Common myeloid progenitor, CD34-positive (primary cell): Measurements from ENCODE around the gene FNBP1.
A peak's percentile ranks its signal among the peaks of the same experiment; 100 is the strongest.

ENCODE experiments used
- CTCF ChIA-PET: fragments of 350-600 bp; sonication (Branson Sonifier 250); formaldehyde crosslinking; loops from one replicate; lab custom pipeline; 2021; ENCODE audit warnings: antibody characterized with exemption; lab: Charles Lee
- POLR2A ChIA-PET: fragments of 350-600 bp; sonication (Branson Sonifier 250); formaldehyde crosslinking; loops from one replicate; lab custom pipeline; 2021; ENCODE audit warnings: antibody characterized with exemption; lab: Charles Lee
- DNase-seq, 3 donors: peaks; one replicate each; pipeline versions ENCODE4 v3.0.0 to v3.0.0-alpha.2; 2013
- H3K27ac ChIP-seq, 2 experiments: 1 replicate in 1 of 2; 2 replicates in 1 of 2; pipeline ENCODE4 v1.7.0; 2013; ENCODE audit warnings: inconsistent platforms in 2 of 2, low read length in 2 of 2, mild to moderate bottlenecking in 2 of 2, low read depth in 1 of 2, moderate library complexity in 1 of 2; ENCODE audit not compliant: severe bottlenecking in 2 of 2, insufficient read depth in 1 of 2, poor library complexity in 1 of 2
- H3K27me3 ChIP-seq, 5 experiments: replicated peaks in 2 of 5; 1 replicate in 3 of 5; 2 replicates in 2 of 5; pipeline versions ENCODE4 v1.6.1 to v1.7.0; 2013; ENCODE audit warnings: low read length in 4 of 5, mild to moderate bottlenecking in 2 of 5, moderate library complexity in 2 of 5, inconsistent platforms in 1 of 5; ENCODE audit not compliant: insufficient read depth in 5 of 5, control insufficient read depth in 4 of 5
- H3K36me3 ChIP-seq, 4 experiments: 1 replicate in 2 of 4; 2 replicates in 2 of 4; pipeline versions ENCODE4 v1.6.1 to v1.7.0; 2013; ENCODE audit warnings: low read length in 3 of 4, control low read depth in 1 of 4, mild to moderate bottlenecking in 1 of 4; ENCODE audit not compliant: control insufficient read depth in 4 of 4, insufficient read depth in 4 of 4
- H3K4me1 ChIP-seq, 4 experiments: 1 replicate in 3 of 4; 2 replicates in 1 of 4; pipeline versions ENCODE4 v1.6.1 to v1.7.1; 2013; ENCODE audit warnings: low read length in 3 of 4, mild to moderate bottlenecking in 3 of 4, control low read depth in 1 of 4, inconsistent platforms in 1 of 4, moderate library complexity in 1 of 4; ENCODE audit not compliant: control insufficient read depth in 4 of 4, insufficient read depth in 4 of 4; ENCODE audit errors: control extremely low read depth in 1 of 4
- H3K4me3 ChIP-seq, 7 experiments: 1 replicate in 4 of 7; 2 replicates in 3 of 7; pipeline versions ENCODE4 v1.5.1 to v1.7.0; 2013; ENCODE audit warnings: mild to moderate bottlenecking in 7 of 7, low read length in 6 of 7, moderate library complexity in 6 of 7, inconsistent platforms in 2 of 7, low read depth in 2 of 7, control low read depth in 1 of 7; ENCODE audit not compliant: insufficient read depth in 4 of 7, control insufficient read depth in 1 of 7; ENCODE audit errors: extremely low read depth in 1 of 7
- H3K9me3 ChIP-seq, 5 experiments: 1 replicate in 4 of 5; 2 replicates in 1 of 5; pipeline versions ENCODE4 v1.6.1 to v1.7.1; 2013; ENCODE audit warnings: low read length in 4 of 5, mild to moderate bottlenecking in 2 of 5, inconsistent platforms in 1 of 5, low read depth in 1 of 5, moderate library complexity in 1 of 5; ENCODE audit not compliant: control insufficient read depth in 4 of 5, insufficient read depth in 2 of 5; ENCODE audit errors: control extremely low read depth in 1 of 5
- WGBS: methylation state at CpG from one replicate; pipeline ENCODE4 v1.1.5; 2013; ENCODE audit not compliant: insufficient coverage; 5-methylcytosine and 5-hydroxymethylcytosine counted together

FNBP1 gene

DNA sequence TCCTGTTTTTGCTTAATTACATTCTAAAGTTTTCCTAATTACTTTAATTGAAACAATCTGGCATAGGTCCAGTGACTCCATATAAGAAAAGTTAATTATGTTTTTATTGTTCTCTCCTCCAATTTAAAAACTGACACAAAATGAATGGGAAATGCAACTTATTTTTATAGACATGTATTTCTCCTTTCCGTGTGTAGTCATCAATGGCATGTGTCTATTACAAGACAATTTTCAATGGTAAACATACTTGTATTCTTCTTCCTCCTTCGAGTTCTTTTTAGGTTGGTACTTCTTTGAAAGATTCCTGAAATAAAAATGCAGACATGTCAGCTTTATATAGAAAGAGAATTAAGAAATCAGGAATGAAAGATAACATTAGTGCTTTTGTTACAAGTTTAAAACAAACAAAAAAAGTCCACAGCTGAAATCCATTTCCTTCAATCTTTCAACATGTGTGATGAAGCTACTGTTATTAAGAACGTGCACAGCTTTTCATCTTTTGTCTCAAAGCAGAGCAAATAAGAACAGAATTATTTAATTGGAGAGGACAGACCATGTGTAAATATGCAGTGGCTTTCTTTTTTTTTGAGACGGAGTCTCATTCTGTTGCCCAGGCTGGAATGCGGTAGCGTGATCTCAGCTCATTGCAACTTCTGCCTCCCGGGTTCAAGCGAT, 63.8 kb downstream of the FNBP1 start:
- POLR2A ChIA-PET, result no interaction called here
- no peak overlapping the region for H3K4me3 ChIP-seq
- H3K9me3 ChIP-seq, result no peaks in the 10 kb centered on the region
- no peaks in the 10 kb centered on the region for H3K27me3 ChIP-seq
- no peaks in the 10 kb centered on the region for H3K4me1 ChIP-seq
- DNase-seq, result no peak
- 100% methylated on average over 5 of the region's 8 CpGs for WGBS
- CTCF ChIA-PET, result interaction anchor here (0.5 to 1.7 kb wide), 2 partner anchors 10 to 25 kb away, joined by 3 read pairs; no protein-coding TSS in a partner anchor
- H3K27ac ChIP-seq, result no peak overlapping the region
- peaks cover 17 to 55% (median 44%) of the 10 kb centered on the region in 4 experiments for H3K36me3 ChIP-seq

GRCh38 chr9:129972816-129973215, 70.2 kb downstream of the FNBP1 start:
- DNase-seq, result no peak
- Histone ChIP-seq H3K27me3 (no peaks in the 10 kb centered on the region), H3K36me3 (peaks cover 7 to 60% (median 41%) of the 10 kb centered on the region in 4 experiments), H3K27ac (no peak overlapping the region), H3K4me1 (peaks cover 0 to 13% (median 8%) of the 10 kb centered on the region in 4 experiments), H3K9me3 (no peaks in the 10 kb centered on the region), H3K4me3 (no peak overlapping the region)
- ChIA-PET CTCF (interaction anchor here (0.7 to 2.5 kb wide), 4 partner anchors 10 to 34 kb away, joined by 3 to 12 read pairs (median 4); no protein-coding TSS in a partner anchor), POLR2A (interaction anchor here (0.6 to 0.7 kb wide), 2 partner anchors 85 to 1280 kb away, joined by 3 read pairs; no protein-coding TSS in a partner anchor)
- WGBS, result 93% methylated on average over 3 of the region's 4 CpGs

- POLR2A ChIA-PET, result interaction anchor here (0.5 to 1.5 kb wide), 2 partner anchors 12 to 14 kb away, joined by 3 to 5 read pairs; no protein-coding TSS in a partner anchor
- DNase-seq, result peak in 2 of 3 donors; percentile 34 to 42
- WGBS, result 79% methylated on average over 2 of the region's 4 CpGs
These were observed 74.1 kb downstream of the FNBP1 start for GRCh38 chr9:129968690-129969485.

GRCh38 chr9:129964901-129965734, 77.9 kb downstream of the FNBP1 start:
- H3K27me3 ChIP-seq, result no peaks in the 10 kb centered on the region
- ChIA-PET CTCF (interaction anchor here (1.3 kb wide), 1 partner anchor 9 kb away, joined by 4 read pairs; no protein-coding TSS in a partner anchor), POLR2A (no interaction called here)
- peaks cover 7 to 58% (median 33%) of the 10 kb centered on the region in 4 experiments for H3K4me1 ChIP-seq
- 96% methylated on average over 8 of the region's 21 CpGs for WGBS
- no peaks in the 10 kb centered on the region for H3K9me3 ChIP-seq
- no peak overlapping the region for H3K4me3 ChIP-seq
- no peak for DNase-seq
- peak overlapping the region in 1 of 2 experiments; percentile 30 for H3K27ac ChIP-seq
- peaks cover 5 to 38% (median 22%) of the 10 kb centered on the region in 4 experiments for H3K36me3 ChIP-seq

More at GRCh38 chr9:129968690-129969485, 74.1 kb downstream of the FNBP1 start:
- Histone ChIP-seq H3K4me3 (no peak overlapping the region), H3K9me3 (no peaks in the 10 kb centered on the region), H3K27ac (peak overlapping the region in 1 of 2 experiments; percentile 38), H3K4me1 (peaks cover 0 to 34% (median 10%) of the 10 kb centered on the region in 4 experiments), H3K27me3 (no peaks in the 10 kb centered on the region), H3K36me3 (peaks cover 6 to 52% (median 24%) of the 10 kb centered on the region in 4 experiments)
- CTCF ChIA-PET, result interaction anchor here (1.1 to 3.4 kb wide), 4 partner anchors 11 to 43 kb away, joined by 3 to 18 read pairs (median 4); no protein-coding TSS in a partner anchor

DNA sequence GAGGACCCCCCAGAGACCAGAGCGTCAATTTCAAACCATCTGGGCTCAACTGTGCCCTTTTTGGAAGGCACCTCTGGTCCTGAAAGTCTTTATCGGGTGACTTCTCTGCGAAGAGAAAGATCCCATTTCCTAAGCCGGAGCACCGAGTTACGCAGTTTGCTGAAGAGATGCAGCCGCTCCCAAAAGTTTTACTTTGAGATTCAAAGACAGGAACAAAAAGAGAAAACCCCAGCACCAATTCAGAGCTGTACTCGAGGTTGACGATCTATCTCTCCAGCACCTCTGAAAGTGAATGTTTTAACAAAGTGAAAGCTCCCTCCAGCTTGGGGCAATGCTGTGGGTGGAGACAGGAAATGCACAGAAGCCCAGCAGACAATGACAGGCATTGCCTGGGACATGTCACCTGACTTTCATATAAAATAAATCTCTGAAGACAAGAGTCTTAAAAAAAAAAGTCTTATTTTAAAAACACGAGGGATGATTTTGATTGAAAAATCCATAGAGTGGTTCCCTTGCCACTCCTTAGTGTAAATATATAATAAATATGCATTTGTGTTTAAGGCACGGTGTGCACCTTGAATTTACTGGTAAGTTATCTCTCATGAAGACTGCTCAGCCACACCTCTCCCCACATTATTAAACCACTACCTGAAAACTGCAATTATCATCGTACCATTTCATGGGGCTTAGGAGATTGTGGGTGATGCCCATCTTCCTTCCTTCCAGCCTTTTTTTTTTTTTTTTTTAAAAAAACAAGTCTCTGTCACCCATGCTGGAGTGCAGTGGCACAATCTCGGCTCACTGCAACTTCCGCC, 79.9 kb downstream of the FNBP1 start:
- ChIA-PET POLR2A (interaction anchor here (0.6 to 0.9 kb wide), 2 partner anchors 72 to 1765 kb away, joined by 3 to 4 read pairs; no protein-coding TSS in a partner anchor), CTCF (interaction anchor here (0.7 to 1.7 kb wide), 3 partner anchors 10 to 144 kb away, joined by 3 to 4 read pairs (median 3); no protein-coding TSS in a partner anchor)
- no peaks in the 10 kb centered on the region for H3K9me3 ChIP-seq
- peak; percentile 73 to 91 (median 87) for DNase-seq
- peak overlapping the region in 6 of 7 experiments; percentile 39 to 73 (median 58) for H3K4me3 ChIP-seq
- peaks cover 5 to 48% (median 30%) of the 10 kb centered on the region in 4 experiments for H3K36me3 ChIP-seq
- H3K27me3 ChIP-seq, result no peaks in the 10 kb centered on the region
- peak overlapping the region; percentile 58 to 81 for H3K27ac ChIP-seq
- WGBS, result 38% methylated on average over 8 of the region's 14 CpGs
- peaks cover 7 to 46% (median 25%) of the 10 kb centered on the region in 4 experiments for H3K4me1 ChIP-seq
